GM12875 (cell line): ENCODE measurements around the gene GUCD1.

Source experiments
- H3K4me3 ChIP-seq: one replicate; pipeline ENCODE4 v1.5.1; 2011; ENCODE audit warnings: low read depth, low read length, control low read depth
- TF ChIP-seq, protein P1 (sequence below): IDR thresholded peaks from 2 replicates; pipeline ENCODE4 v1.5.1; 2011; ENCODE audit warnings: low read depth, mild to moderate bottlenecking, control low read depth, inconsistent platforms, low read length, moderate library complexity, borderline replicate concordance; ENCODE audit not compliant: insufficient read depth

GUCD1 gene

DNA sequence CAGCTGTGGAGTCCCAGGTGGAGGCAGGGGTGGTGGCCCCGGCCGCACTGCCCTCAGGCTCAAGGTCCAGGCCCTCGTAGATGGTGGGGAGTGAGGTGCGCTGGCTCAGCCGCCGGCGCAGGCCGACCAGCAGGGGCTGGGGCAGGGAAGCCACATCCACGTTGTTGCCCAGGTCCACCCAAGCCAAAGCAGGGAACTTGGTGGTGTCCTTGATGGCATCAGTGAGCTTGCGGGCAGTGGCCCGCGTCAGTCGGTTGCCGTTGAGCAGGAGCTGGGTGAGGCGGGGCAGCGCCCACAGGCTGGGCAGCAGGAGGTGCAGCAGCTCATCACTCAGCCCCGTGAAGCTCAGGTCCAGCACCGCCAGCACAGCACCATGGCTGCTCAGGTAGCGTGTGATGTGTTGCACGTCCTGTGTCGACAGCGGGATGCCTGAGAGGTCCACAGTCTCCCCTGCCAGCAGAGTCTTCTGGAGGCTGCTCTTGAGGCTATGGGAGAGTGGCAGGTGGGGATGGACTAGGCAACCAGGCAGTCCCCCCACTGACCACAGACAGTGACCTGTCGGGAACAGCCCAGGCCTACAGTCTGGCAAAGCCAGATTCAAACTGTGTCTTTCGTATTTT lies 31.1 kb upstream of the GUCD1 start:
- H3K4me3 ChIP-seq: no peak overlapping the region
- TF ChIP-seq, protein P1, sequence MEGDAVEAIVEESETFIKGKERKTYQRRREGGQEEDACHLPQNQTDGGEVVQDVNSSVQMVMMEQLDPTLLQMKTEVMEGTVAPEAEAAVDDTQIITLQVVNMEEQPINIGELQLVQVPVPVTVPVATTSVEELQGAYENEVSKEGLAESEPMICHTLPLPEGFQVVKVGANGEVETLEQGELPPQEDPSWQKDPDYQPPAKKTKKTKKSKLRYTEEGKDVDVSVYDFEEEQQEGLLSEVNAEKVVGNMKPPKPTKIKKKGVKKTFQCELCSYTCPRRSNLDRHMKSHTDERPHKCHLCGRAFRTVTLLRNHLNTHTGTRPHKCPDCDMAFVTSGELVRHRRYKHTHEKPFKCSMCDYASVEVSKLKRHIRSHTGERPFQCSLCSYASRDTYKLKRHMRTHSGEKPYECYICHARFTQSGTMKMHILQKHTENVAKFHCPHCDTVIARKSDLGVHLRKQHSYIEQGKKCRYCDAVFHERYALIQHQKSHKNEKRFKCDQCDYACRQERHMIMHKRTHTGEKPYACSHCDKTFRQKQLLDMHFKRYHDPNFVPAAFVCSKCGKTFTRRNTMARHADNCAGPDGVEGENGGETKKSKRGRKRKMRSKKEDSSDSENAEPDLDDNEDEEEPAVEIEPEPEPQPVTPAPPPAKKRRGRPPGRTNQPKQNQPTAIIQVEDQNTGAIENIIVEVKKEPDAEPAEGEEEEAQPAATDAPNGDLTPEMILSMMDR: no peak

DNA sequence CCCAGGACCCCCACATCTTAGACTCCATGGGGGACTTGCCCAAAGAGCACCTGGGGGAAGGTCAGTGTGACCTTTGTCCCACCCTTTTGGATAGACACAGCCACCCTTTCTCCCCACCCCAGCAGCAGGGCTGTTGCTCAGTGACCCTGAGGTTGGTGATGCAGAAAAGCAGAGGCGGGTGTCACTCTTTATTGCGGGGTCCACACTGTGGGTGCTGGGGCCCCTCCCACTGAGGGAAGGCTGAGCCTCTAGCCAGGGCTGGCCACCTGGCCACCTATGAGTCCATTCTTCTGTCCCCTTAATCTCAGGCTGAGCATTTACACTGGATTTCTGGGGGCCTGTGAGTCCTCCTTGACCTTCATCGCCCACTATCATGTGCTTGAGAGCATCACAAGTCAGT lies 30.5 kb upstream of the GUCD1 start:
- TF ChIP-seq, protein P1: no peak
- H3K4me3 ChIP-seq: no peak overlapping the region

DNA sequence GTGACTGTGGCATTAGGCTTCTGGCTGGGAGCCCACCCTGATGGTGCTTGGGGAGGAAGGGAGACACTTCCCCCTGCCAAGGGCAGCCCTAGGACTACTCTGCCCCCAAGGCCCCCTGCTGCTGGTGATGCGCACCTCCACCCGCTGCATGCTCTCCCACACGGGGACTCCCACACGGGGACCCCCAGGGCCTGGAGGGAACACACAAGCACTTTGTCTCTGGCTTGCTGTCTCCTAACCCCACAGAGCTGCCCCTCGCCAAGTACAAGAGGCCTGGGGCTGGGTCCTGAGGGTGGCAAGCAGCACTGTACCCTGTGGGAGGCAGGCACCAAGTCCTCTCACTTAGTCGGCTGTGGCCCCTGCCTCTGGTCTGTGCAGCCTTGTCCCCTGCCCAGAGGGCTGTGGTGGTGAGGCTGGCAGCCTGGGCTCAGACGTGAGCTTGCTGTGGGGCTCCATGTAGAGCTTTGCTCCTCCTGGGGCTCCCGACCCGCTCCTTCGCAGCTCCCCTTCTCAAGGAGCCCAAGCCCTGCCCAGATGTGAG lies 30.0 kb upstream of the GUCD1 start:
- TF ChIP-seq, protein P1: no peak
- H3K4me3 ChIP-seq: no peak overlapping the region

DNA sequence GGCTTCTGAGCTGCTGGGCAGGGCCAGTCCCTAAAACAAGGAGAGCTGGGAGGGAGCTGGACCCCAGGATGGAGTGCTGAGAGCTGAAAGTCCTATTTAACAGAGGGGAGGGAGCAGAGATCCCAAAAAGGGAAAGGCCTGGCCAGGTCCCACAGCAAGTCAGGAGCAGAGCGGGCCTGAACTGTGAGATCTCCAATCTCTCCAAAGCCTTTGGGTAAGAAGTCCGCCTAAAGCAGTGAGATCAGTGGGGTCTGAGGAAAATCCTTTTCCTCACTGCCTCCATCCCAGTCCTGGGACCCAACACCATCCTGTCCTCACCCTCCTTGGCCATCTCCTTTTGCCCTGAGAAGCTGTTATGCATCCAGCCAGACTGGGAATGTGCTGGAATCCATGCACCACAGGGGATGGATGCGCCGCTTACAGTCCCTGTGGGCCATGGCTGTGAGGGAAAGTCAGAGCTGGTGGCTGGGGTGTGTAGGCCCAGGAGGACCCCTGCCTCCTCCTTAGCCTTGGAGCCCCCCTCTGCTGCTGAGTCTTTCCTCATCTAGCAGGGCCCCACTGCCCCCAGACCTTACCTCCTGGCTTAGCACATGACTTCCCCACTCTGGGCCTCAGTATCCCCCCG lies 29.3 kb upstream of the GUCD1 start:
- H3K4me3 ChIP-seq: no peak overlapping the region
- TF ChIP-seq, protein P1: no peak

DNA sequence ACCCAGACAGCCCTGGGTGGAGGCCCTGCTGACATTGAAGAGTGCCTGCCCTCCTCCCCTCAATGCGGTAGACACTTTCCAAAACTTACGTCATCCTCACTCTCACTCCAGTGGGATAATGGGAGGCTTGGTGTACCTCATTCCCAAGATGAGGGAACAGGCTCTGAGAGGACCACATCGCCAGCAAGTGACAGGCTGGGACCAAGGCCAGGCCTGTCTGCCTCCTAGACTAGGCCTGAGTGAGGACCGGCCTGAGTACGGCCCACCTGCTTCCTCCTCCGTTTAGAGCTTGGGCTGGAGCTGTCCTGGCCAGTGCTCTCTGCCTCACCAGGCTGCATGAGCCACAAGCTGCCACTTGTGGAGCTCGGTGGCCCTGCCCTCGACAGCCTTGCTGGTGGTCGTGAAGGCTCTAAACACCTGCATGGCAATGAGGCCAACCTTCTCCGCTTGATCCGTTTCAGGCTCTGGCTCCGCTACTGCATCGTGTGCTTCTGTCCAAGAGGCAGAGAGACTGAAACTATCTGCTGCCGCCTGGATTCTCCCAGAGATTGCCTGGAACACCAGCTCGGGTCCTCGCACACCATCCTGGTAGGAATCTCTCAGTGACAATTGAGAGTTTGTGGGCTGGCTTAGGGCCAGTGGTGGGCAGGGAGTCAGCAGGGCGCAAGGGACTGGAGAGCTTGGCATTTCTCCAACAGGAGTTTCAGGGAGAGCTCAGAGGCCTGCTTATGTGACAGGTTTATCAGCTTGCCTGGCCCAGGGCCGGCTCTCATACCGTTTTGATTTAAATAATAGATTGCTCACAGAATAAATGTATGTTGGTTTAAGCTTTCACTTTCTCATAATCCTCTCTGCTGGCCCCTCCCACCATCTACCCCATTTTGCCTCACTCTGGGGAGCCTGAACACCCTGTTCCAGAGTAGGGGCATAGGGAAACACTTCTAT lies 28.6 kb upstream of the GUCD1 start:
- TF ChIP-seq, protein P1: no peak

DNA sequence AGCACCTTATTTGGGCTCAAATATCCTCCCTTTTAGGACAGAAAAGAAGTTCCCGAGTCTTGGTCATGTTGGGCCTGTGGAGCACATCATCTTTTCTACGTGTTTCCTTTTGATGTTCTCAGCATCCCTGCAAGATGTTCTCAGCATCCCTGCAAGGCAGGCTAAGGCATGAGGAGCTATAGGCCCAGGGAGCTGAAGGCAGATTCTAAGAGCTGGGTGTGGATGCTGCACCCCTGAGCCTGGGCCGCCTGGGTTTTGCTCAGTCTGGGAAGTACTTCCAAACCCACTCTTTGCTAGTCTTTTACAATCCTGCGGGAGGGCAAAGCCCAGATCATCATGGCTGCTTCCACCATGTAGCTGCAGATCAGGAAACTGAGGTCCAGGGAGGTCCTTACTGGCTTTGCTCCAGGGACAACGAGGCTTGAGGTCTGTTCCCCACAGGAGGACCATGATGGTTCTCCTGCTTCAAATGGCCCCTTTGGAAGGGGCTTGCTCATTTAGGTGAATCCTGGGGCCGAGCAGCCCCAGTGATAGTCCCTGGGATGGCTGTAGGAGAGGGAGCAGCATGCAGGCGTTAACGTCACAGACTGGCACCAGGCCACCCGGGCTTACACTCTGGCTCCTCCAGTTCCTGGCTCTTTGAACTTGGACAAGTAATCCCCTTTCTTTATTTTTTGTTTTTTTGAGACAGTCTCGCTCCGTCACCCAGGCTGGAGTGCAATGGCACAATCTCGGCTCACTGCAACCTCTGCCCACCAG lies 27.3 kb upstream of the GUCD1 start:
- no peak overlapping the region for H3K4me3 ChIP-seq
- TF ChIP-seq, protein P1: no peak

More for the DNA sequence above, 28.6 kb upstream of the GUCD1 start:
- no peak overlapping the region for H3K4me3 ChIP-seq
